IgD-negative memory B cell (primary cell): ENCODE measurements around the gene BRCA2. TPM values are rescaled to one million over a fixed set of nuclear protein-coding genes. Genes with fewer than 3 reads are reported as not detected.

Source experiments
- H3K27ac Mint-ChIP-seq, 3 donors: one replicate each; pipeline ENCODE4 v1.8.0; 2020 to 2022; ENCODE audit warnings: mild to moderate bottlenecking in 3 of 3, mixed read lengths in 3 of 3, moderate library complexity in 1 of 3
- H3K27me3 Mint-ChIP-seq: one replicate; pipeline ENCODE4 v1.8.0; 2021; ENCODE audit warnings: mixed read lengths
- H3K36me3 Mint-ChIP-seq: one replicate; pipeline ENCODE4 v1.8.0; 2020; ENCODE audit warnings: mild to moderate bottlenecking, mixed read lengths
- H3K4me1 Mint-ChIP-seq, 3 donors: one replicate each; pipeline ENCODE4 v1.8.0; 2020 to 2022; ENCODE audit warnings: mixed read lengths in 3 of 3, mild to moderate bottlenecking in 1 of 3
- H3K4me3 Mint-ChIP-seq, 4 donors: one replicate each; pipeline ENCODE4 v1.8.0; 2020 to 2022; ENCODE audit warnings: mild to moderate bottlenecking in 4 of 4, mixed read lengths in 4 of 4, moderate library complexity in 3 of 4
- H3K9me3 Mint-ChIP-seq, 3 donors: one replicate each; pipeline ENCODE4 v1.8.0; 2020 to 2021; ENCODE audit warnings: mixed read lengths in 3 of 3, mild to moderate bottlenecking in 1 of 3
- polyA plus RNA-seq: library from polyadenylated mRNA; unstranded; fragments of 300-500 nt; fragmentation: Illumina TruSeq; gene quantifications from one replicate; pipeline ENCODE4 v1.2.3, GENCODE V29; 2021

Gene BRCA2, protein sequence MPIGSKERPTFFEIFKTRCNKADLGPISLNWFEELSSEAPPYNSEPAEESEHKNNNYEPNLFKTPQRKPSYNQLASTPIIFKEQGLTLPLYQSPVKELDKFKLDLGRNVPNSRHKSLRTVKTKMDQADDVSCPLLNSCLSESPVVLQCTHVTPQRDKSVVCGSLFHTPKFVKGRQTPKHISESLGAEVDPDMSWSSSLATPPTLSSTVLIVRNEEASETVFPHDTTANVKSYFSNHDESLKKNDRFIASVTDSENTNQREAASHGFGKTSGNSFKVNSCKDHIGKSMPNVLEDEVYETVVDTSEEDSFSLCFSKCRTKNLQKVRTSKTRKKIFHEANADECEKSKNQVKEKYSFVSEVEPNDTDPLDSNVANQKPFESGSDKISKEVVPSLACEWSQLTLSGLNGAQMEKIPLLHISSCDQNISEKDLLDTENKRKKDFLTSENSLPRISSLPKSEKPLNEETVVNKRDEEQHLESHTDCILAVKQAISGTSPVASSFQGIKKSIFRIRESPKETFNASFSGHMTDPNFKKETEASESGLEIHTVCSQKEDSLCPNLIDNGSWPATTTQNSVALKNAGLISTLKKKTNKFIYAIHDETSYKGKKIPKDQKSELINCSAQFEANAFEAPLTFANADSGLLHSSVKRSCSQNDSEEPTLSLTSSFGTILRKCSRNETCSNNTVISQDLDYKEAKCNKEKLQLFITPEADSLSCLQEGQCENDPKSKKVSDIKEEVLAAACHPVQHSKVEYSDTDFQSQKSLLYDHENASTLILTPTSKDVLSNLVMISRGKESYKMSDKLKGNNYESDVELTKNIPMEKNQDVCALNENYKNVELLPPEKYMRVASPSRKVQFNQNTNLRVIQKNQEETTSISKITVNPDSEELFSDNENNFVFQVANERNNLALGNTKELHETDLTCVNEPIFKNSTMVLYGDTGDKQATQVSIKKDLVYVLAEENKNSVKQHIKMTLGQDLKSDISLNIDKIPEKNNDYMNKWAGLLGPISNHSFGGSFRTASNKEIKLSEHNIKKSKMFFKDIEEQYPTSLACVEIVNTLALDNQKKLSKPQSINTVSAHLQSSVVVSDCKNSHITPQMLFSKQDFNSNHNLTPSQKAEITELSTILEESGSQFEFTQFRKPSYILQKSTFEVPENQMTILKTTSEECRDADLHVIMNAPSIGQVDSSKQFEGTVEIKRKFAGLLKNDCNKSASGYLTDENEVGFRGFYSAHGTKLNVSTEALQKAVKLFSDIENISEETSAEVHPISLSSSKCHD (N-terminal part only)
- 6.5 TPM for polyA plus RNA-seq

DNA sequence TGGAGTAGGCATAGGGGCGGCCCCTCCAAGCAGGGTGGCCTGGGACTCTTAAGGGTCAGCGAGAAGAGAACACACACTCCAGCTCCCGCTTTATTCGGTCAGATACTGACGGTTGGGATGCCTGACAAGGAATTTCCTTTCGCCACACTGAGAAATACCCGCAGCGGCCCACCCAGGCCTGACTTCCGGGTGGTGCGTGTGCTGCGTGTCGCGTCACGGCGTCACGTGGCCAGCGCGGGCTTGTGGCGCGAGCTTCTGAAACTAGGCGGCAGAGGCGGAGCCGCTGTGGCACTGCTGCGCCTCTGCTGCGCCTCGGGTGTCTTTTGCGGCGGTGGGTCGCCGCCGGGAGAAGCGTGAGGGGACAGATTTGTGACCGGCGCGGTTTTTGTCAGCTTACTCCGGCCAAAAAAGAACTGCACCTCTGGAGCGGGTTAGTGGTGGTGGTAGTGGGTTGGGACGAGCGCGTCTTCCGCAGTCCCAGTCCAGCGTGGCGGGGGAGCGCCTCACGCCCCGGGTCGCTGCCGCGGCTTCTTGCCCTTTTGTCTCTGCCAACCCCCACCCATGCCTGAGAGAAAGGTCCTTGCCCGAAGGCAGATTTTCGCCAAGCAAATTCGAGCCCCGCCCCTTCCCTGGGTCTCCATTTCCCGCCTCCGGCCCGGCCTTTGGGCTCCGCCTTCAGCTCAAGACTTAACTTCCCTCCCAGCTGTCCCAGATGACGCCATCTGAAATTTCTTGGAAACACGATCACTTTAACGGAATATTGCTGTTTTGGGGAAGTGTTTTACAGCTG lies at the start of gene BRCA2, which contains the start of gene ZAR1L:
BRCA2 (plus strand) TSS at position 271 of the 790 bp plus-strand sequence. CDS start 953 bp downstream, outside the sequence.
ZAR1L (minus strand) TSS at position 126 of the 790 bp plus-strand sequence. CDS start 3,438 bp downstream, outside the sequence.
- H3K9me3 Mint-ChIP-seq: no peaks in the 10 kb centered on the region
- peak within 1 kb of the TSS; percentile 93 to 99 (median 98) for H3K4me3 Mint-ChIP-seq
- H3K27me3 Mint-ChIP-seq: no peaks in the 10 kb centered on the region
- peak within 1 kb of the TSS; percentile 98 to 100 (median 99) for H3K27ac Mint-ChIP-seq
- no peaks in the 10 kb centered on the region for H3K36me3 Mint-ChIP-seq
- peaks cover 0 to 12% (median 8%) of the 10 kb centered on the region in 3 donors for H3K4me1 Mint-ChIP-seq

DNA sequence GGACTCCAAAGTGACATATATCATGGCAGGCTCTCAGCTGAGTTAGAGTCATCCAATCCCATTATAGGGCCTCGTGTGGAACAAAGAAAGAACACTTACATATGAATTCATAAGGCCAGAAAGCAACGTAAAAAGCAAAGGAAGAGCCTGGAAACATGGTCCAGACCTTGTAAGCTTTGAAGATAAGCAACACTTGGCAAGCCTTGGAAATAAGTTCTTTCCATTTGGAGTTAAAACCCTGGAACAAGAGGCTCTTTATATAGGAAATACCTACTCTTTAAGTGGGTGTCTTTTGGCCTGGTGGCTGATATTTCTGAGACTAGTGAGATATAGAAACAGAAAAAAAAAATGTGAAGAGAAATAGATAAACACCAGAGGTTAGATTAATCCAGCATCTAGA lies 49.6 kb upstream of the BRCA2 start:
- H3K4me1 Mint-ChIP-seq: no peaks in the 10 kb centered on the region
- no peak overlapping the region for H3K27ac Mint-ChIP-seq
- peaks cover 2% of the 10 kb centered on the region for H3K36me3 Mint-ChIP-seq
- H3K9me3 Mint-ChIP-seq: no peaks in the 10 kb centered on the region
- no peaks in the 10 kb centered on the region for H3K27me3 Mint-ChIP-seq
- H3K4me3 Mint-ChIP-seq: no peak overlapping the region

DNA sequence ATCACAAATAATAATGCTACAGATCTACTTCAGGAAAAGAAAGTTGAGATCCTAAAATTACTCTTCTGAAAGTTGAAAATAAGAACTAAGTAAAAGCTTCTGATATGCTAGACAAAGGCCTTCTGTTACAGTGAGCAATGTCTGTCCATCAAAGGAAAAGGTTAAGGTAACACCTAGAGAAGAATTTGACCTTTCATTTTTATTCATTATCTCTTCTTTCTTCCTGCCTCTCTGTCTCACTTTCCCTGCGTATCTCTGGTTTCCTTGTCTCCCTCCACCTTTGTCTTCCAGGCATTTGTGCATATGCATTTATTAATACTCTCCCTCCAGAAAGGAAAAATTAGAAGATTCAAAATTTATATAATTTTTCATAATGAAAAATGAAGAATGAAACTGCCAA lies 49.2 kb upstream of the BRCA2 start:
- Mint-ChIP-seq H3K36me3 (peaks cover 2% of the 10 kb centered on the region), H3K4me1 (no peaks in the 10 kb centered on the region), H3K27me3 (no peaks in the 10 kb centered on the region), H3K9me3 (no peaks in the 10 kb centered on the region), H3K27ac (no peak overlapping the region), H3K4me3 (no peak overlapping the region)

DNA sequence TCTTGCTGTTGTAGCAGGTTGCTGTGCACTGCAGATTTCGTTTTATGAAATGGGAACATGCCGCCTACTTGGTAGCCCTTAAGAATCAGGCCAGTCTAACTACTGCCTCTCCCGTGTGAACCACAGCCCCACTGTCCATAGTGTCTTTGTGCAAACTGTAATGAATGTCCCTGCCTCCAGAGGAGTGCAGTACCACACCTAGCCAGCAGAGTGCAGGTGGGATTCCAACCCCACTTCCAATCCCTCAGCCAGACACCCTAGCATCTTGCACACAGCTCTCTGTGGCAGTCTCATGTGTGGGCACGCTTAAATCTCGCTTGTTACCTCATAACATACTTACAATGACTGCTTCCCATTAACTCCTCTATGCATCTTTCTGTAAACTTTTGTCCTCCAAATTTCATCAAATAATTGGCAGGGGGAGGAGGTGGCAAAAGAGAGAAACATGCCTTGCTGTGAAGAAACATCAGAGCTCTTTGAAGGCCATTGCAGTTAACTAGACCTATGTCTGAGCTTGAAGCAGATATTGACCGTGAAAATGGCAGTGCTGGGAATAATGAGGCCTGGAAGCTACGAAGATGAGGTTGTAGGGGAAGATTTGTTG lies 47.4 kb upstream of the BRCA2 start:
- Mint-ChIP-seq H3K4me1 (no peaks in the 10 kb centered on the region), H3K36me3 (no peaks in the 10 kb centered on the region), H3K27ac (no peak overlapping the region), H3K9me3 (no peaks in the 10 kb centered on the region), H3K4me3 (no peak overlapping the region), H3K27me3 (no peaks in the 10 kb centered on the region)

DNA sequence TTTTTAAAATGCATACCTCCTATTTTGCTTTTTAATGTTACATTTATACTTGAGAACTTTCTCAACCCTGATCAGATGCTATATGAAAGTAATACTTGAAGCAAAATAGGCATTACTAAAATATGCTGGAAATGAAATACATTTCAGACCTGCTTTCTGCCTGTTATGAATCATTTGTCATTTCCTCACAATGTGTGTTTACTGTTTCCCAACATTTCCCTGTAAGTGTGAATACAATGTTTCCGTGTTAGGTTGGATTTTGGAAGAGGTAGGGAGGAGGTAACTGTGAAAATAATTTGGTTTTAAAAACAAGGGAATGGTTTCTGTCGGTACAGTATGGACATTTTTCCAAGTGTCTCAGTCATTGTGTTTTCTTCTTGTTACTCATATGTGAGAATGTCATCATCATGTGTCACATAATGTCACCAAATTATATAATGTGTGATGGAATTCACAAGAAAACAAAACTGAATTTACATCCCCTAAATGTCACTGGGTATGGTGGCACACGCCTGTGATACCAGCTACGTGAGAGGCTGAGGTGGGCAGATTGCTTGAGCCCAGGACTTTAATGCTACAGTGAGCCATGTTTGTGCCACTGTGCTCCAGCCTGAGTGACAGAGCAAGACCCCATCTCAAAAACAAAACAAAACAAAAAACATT lies 43.2 kb upstream of the BRCA2 start:
- Mint-ChIP-seq H3K4me1 (no peaks in the 10 kb centered on the region), H3K27me3 (no peaks in the 10 kb centered on the region), H3K27ac (peak overlapping the region in 1 of 3 donors; percentile 40), H3K4me3 (no peak overlapping the region), H3K9me3 (no peaks in the 10 kb centered on the region), H3K36me3 (peaks cover 3% of the 10 kb centered on the region)

DNA sequence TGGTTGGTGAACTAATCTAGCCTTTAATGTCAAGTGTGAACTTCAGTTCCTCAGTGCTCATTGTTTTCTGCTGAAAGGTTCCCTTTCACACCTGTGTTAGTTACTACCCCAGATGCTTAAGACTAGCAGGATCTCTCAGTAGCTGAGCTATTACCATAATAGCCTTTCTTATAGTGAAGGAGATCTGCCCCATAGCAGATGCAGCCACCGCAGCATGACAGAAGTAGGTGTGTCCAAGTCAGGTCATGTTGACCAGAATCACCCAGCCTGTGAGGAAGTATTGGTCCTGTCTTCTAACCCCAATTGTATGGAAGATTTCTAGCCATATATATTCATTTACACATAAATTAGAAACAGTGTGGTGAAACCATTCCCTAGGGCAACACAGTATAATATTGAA lies 37.5 kb upstream of the BRCA2 start:
- H3K9me3 Mint-ChIP-seq: no peaks in the 10 kb centered on the region
- H3K27me3 Mint-ChIP-seq: no peaks in the 10 kb centered on the region
- peaks cover 6% of the 10 kb centered on the region for H3K36me3 Mint-ChIP-seq
- no peak overlapping the region for H3K4me3 Mint-ChIP-seq
- no peaks in the 10 kb centered on the region for H3K4me1 Mint-ChIP-seq
- H3K27ac Mint-ChIP-seq: no peak overlapping the region

DNA sequence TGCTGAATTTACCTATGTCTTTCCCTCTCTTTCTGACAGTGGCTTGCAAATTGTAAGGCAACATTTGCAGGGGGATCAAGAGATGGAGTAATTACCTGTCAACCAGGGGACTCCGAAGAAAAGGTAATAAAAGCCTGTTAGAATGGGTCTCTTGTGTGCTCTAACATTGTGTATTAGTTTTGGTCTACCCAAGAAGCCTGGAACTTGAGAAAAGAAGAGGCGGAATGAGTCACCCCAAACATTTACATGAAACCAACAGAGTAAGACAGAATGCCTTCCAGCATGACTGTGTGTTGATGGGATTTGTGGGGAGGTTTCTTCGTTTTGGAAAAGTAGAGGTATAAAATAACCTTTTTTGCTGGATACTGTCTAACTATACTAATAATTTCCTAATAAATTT lies 36.9 kb upstream of the BRCA2 start:
- Mint-ChIP-seq H3K4me1 (no peaks in the 10 kb centered on the region), H3K27ac (no peak overlapping the region)

DNA sequence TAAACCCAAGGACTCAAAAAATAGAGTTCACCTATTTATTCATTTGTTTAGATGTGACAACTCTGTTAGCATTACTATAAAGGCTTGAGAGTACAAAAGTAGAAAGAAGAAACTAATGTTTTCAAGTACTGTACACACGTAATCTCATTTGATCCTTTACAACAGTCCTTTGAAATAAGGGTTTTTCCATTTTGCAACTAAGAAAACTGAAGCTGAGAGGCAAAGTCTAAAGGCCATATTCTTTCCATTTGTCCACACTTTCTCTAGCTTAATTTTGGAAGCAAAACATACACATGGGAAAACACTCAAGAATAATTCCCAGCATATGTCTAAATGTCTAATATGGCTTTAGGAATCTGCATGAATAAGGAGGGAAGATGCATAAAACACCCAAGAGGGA lies 34.2 kb upstream of the BRCA2 start:
- no peak overlapping the region for H3K4me3 Mint-ChIP-seq
- no peaks in the 10 kb centered on the region for H3K4me1 Mint-ChIP-seq
- H3K27me3 Mint-ChIP-seq: no peaks in the 10 kb centered on the region
- H3K27ac Mint-ChIP-seq: no peak overlapping the region
- no peaks in the 10 kb centered on the region for H3K9me3 Mint-ChIP-seq
- peaks cover 3% of the 10 kb centered on the region for H3K36me3 Mint-ChIP-seq

More for the DNA sequence above, 36.9 kb upstream of the BRCA2 start:
- no peak overlapping the region for H3K4me3 Mint-ChIP-seq
- no peaks in the 10 kb centered on the region for H3K9me3 Mint-ChIP-seq
- H3K36me3 Mint-ChIP-seq: peaks cover 6% of the 10 kb centered on the region
- H3K27me3 Mint-ChIP-seq: no peaks in the 10 kb centered on the region

DNA sequence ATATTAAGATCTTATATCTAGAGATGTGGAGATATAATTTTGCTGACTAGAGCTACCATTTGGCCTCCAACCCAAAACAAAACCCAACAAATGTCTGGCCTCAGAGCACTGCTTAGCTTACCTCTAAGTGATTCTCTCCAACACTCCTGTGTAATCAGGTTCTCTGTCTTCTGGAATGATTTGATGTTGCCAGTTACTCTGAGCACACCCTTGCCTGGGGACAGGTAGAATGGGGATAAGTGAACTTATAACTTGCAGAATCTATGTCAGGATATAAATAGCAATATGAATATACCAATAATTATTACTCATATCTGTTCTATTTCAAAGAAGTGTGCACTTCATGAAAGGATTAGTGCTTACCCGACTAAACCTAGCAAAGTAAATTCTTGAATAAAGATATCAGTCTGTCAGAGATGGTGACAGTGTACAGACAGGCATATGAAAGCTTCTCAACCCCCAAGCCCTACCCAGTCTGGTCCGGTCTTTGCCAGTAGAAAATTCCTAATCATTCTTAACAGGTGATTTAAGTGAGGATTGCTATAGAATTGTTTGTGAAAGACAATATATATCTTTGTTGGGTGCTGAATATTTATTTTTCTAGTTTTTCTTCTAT lies 33.1 kb upstream of the BRCA2 start:
- no peaks in the 10 kb centered on the region for H3K9me3 Mint-ChIP-seq
- H3K36me3 Mint-ChIP-seq: peaks cover 2% of the 10 kb centered on the region

DNA sequence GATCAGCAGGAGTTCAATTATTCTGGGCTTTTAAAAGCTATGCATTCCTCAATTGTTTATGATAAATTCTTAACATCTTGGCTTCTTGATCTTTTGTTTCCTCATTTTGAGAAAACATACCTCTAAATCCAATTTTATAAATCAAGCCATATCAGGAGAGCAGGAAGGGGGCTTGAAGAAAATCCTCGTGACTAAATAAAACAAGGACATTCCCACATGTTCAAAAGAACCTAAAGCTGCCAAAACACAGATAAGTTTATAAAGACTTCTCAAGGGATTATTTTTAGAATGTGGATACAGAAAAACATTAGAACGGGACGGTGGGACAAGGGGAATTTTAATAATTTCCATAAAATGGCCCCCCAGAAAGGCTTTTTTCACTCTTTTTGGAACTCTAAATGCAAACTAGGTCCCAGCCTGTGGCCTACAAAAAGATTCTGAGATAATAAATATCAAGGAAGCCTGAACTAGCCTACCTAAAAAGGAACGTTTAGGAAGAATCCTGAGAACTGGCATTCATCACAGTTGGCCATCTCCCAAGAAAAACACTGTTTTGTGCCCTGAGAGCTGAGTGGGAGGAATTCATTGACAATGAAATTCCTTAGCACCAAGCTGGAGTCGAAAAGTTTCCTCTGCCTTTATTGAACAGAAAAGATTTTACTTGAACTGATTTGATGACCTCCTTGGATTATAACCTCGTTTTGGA lies 30.2 kb upstream of the BRCA2 start:
- Mint-ChIP-seq H3K4me1 (no peaks in the 10 kb centered on the region), H3K27me3 (no peaks in the 10 kb centered on the region), H3K27ac (no peak overlapping the region), H3K9me3 (no peaks in the 10 kb centered on the region), H3K4me3 (no peak overlapping the region), H3K36me3 (peaks cover 2% of the 10 kb centered on the region)

More for the DNA sequence above, 33.1 kb upstream of the BRCA2 start:
- Mint-ChIP-seq H3K27me3 (no peaks in the 10 kb centered on the region), H3K4me3 (no peak overlapping the region), H3K4me1 (no peaks in the 10 kb centered on the region), H3K27ac (peak overlapping the region in 1 of 3 donors; percentile 53)

DNA sequence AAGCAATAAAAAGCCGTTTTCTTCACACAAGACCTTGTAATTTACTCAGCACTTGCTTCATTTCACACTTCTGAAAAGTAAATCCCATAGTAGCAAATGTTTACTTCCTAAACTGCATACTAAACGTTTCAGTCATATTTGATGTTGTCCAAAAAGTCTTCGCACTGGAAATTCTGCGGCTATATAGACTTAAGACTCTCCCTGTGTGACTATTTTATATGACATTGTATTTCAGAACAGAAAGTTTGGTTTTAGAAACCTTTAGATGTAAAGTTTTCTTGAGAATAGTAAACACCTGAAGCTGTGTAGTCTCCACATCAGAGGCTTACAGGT lies 29.7 kb upstream of the BRCA2 start:
- peaks cover 2% of the 10 kb centered on the region for H3K36me3 Mint-ChIP-seq
- no peaks in the 10 kb centered on the region for H3K27me3 Mint-ChIP-seq
- H3K4me3 Mint-ChIP-seq: no peak overlapping the region
- H3K27ac Mint-ChIP-seq: no peak overlapping the region
- no peaks in the 10 kb centered on the region for H3K4me1 Mint-ChIP-seq
- no peaks in the 10 kb centered on the region for H3K9me3 Mint-ChIP-seq

DNA sequence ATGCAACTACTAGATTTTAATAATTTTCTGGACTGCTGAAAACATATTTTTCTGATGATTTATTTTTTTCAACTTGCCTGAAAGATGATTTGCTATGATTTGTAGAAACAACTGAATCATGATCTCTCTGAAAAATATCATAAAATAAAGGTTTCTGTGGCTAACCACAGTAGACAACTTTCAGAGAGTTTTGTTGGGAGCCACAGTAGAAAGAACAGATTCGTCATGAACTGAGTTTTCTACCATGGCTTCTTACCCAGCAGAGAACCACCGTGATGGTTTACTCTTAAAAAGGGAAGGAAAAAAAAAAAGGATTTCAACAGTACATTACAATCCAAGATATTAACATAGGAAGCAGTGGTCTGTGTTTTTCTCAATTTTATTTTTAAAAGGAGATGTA lies 18.1 kb upstream of the BRCA2 start:
- Mint-ChIP-seq H3K4me3 (no peak overlapping the region), H3K27ac (no peak overlapping the region), H3K27me3 (peaks cover 2% of the 10 kb centered on the region), H3K9me3 (peaks cover 0 to 2% (median 0%) of the 10 kb centered on the region in 3 donors), H3K4me1 (peaks cover 0 to 2% (median 0%) of the 10 kb centered on the region in 3 donors), H3K36me3 (no peaks in the 10 kb centered on the region)

DNA sequence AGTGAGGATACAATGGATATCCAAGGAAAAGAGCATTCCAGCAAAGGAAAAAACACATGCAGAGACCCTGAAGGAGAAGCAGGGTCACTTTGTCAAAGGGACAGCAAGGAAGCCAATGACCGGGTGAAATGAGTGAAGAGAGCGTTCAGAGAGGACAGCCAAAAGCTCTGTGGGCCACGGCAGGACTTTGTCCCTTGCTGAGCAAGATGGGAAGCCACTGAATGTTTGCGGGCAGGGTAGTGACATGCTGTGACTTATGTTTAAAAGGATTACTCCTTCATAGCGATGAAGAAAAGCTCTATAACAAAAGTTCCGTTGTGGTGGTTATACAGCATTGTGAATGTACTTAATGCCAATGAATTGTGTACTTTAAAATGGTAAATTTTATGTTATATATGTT lies 16.6 kb upstream of the BRCA2 start:
- H3K27me3 Mint-ChIP-seq: peaks cover 2% of the 10 kb centered on the region
- H3K27ac Mint-ChIP-seq: no peak overlapping the region
- peaks cover 0 to 2% (median 0%) of the 10 kb centered on the region in 3 donors for H3K4me1 Mint-ChIP-seq
- H3K36me3 Mint-ChIP-seq: no peaks in the 10 kb centered on the region
- peaks cover 0 to 2% (median 0%) of the 10 kb centered on the region in 3 donors for H3K9me3 Mint-ChIP-seq
- no peak overlapping the region for H3K4me3 Mint-ChIP-seq
